GM21381 (cell line): ENCODE results near the gene PSME2.
"Not testable (repeated sequence)": the region's sequence is repeated elsewhere in the genome, so short reads cannot be mapped to it uniquely, and the experiment has no call there.

ENCODE experiments used
- ATAC-seq: cut with Tn5 transposase; IDR thresholded peaks from one replicate; pipeline ENCODE4 v1.9.1; 2021; ENCODE audit warnings: mild to moderate bottlenecking, moderate library complexity; ENCODE audit not compliant: unreplicated experiment

PSME2 gene

GRCh38 chr14:24115422-24116127 lies 30.8 kb downstream of the PSME2 start:
- ATAC-seq = no peak

GRCh38 chr14:24114532-24115421 lies 31.6 kb downstream of the PSME2 start, which contains the start of the genes DCAF11 and NRL:
Gene DCAF11 (plus strand): TSS chr14:24114777. CDS start chr14:24115595, 818 bp downstream.
Gene NRL (minus strand): TSS chr14:24114949. CDS start chr14:24082848, 32,101 bp downstream.
- peak; percentile 80 for ATAC-seq

DNA sequence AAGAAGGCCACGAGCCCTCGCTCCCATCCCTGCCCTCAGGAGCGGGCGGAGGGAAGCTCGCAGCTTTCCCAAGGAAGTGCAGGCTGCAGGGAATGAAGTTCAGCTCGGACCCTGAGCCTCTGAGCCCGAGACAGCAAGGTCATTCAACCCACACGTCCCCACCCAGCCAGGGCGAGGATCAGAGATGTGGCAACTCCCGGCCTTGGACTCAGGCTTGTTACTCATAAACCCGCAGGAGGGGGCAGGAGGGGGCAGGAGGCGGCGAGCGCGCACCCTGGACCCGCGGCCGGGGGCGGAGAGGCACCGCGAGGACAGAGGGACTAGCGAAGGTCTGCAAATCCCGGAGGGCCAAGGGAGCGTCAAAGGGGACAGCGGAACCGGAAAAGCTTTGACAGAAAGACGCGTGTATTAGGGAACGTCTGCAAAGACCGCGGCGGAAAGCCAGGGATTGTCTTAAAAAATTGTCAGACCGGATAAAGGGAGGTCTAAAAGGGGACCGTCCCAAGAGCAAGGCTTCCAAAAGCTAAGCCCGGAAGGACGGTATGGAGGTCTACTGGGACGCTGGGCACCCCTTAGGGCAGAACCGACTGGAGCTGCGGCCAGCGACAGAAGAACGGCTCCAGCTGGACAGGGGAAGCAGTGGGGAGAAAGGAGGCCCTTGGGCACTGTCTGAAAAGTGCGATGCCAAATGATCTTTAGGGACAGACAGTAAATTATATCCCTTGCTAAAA lies 32.4 kb downstream of the PSME2 start:
- ATAC-seq = peak; percentile 32

DNA sequence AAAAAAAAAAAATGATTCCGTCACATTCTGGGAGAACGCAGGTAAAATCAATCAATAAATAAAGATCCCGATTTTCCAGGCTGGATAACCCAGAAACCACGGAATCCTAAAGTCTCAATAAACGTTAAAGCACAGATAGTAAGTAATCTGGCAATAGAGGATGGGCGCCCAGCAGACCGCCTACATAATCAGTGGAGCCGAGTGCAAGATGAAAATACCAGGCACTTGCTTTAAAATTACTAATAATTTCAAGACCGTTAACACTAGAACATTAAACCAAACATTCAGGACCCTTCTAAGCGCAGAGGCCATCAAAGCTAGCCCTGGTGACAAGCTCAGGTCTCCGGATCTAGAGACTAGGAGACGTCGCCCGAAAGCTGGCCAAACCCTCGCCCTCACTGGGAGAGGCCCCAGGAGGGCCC lies 33.0 kb downstream of the PSME2 start:
- no peak for ATAC-seq

- ATAC-seq = no peak
Observed at GRCh38 chr14:24110523-24110922, 35.9 kb downstream of the PSME2 start.

GRCh38 chr14:24110060-24110459 lies 36.4 kb downstream of the PSME2 start:
- no peak for ATAC-seq

DNA sequence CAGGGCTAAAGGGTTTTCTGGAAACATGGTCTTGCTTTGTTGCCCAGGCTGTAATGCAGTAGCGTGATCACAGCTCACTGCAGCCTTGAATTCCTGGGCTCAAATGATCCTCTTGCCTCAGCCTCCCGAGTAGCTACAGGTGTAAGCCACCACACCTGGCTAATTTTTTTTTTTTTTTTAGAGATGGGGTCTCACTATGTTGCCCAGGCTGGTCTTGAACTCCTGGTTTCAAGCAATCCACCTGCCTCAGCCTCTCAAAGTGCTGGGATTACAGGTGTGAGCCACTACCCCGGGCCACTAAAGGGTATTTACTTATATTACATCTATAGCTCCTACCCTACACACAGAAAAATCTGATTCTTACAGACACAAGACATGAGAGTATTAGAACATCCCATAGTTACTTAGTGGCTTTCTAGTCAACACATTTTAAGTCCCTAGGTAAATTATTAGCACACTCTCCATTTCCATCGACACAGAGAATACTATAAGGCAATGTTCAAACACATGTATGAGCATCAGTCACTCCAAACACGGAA lies 38.0 kb downstream of the PSME2 start:
- ATAC-seq = no peak

DNA sequence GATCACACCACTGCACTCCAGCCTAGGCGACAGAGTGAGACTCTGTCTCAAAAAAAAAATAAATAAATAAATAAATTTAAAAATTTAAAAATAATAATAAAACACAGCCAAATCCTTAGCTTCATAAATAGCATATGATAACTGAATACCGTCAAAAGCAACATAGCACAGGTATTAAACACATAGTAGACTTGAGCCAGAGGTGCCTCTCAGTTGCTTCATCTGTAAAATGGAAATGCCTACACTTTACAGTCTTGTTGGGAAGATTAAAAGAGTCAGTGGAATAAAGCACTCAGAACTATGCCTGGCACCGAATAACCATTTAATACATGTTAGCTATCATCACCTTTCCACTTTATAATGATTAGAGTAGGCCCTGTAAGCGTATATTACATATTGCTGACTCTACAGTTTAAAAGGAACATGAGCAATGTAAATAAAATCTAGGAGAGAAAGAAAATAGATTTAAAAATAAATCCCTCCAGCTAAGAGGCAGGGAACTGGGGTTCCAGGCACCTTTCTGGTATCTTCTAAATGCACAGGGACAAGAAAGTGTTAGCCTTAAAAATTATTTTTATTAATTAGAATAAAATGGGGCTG lies 39.6 kb downstream of the PSME2 start:
- no peak for ATAC-seq

DNA sequence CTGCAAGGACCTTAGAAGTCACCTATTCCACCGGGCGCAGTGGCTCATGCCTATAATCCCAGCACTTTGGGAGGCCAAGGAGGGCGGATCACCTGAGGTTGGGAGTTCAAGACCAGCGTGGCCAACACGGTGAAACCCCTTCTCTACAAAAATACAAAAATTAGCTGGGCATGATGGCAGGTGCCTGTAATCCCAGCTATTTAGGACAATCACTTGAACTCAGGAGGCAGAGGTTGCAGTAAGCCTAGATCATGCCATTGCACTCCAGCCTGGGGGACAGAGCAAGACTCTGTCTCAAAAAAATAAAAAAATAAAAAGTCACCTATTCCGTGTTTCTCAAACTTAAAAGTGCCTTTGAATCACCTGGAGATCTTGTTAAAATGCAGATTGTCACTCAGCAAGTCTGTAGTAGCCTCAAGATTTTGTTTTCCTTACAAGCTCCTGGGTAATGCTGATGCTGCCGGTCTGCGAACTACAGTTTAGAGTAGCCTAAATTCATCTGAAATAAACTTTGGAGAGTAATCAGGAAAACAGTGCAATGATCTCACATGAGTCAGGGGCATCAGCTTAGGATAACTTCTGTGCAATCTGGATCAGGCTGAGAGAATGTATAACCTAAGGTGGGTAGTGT lies 40.7 kb downstream of the PSME2 start:
- not testable (repeated sequence) for ATAC-seq

DNA sequence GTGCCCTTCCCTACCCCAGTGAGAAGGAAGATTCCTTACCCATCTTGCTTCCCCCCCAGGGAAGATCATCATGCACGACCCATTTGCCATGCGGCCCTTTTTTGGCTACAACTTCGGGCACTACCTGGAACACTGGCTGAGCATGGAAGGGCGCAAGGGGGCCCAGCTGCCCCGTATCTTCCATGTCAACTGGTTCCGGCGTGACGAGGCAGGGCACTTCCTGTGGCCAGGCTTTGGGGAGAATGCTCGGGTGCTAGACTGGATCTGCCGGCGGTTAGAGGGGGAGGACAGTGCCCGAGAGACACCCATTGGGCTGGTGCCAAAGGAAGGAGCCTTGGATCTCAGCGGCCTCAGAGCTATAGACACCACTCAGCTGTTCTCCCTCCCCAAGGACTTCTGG lies 43.0 kb downstream of the PSME2 start:
- no peak for ATAC-seq

DNA sequence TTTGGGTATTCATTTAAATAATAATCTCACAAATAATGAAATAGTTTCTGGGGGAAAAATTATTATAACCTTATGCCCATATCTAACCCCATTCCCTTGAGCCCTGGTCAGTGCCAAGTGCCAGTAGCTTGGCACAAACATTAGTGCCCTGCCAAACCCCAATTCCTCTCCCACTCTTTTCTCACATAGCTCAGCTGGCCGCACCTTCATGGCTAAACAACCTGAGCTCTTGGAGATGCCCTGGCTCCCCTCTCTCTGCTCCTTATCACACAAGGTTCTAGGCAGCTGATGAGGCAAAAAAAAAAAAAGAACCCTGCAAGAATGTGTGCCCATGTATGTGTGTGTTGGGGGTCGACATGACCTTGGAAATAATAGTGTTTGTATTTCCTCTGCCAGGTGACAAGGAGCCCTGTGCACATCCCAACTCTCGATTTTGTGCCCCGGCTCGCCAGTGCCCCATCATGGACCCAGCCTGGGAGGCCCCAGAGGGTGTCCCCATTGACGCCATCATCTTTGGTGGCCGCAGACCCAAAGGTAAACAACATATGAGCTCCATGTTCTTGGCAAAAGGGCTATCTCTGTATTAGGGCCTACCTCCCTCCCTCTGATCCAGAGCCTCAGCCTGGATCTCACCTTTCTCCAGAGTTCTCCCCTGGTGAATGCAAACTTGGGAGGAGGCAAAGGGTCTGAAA lies 43.9 kb downstream of the PSME2 start:
- no peak for ATAC-seq

- no peak for ATAC-seq
Observed at GRCh38 chr14:24100982-24101494, 45.4 kb downstream of the PSME2 start.

- ATAC-seq = no peak
Observed at GRCh38 chr14:24100197-24100981, 46.0 kb downstream of the PSME2 start.

- ATAC-seq = no peak
Observed at GRCh38 chr14:24098927-24099813, 47.2 kb downstream of the PSME2 start.

DNA sequence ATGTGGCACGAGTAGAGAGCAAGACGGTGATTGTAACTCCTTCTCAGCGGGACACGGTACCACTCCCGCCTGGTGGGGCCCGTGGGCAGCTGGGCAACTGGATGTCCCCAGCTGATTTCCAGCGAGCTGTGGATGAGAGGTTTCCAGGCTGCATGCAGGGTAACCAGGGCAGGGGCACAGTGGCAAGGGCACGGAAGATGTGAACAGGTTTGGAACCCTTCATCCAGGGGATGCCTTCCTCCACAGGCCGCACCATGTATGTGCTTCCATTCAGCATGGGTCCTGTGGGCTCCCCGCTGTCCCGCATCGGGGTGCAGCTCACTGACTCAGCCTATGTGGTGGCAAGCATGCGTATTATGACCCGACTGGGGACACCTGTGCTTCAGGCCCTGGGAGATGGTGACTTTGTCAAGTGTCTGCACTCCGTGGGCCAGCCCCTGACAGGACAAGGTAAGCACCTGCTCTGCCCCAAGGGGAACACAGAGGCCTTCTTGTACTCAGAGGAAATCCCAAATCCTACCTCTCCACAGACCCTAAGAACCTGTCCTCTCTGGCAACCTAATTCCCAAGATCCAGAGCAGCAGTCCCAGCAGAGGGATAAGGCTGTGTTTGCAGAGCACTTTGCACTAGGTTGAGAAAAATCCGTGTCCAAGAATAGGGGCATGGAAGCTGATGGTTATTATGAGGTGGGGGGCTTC lies 48.0 kb downstream of the PSME2 start:
- no peak for ATAC-seq

DNA sequence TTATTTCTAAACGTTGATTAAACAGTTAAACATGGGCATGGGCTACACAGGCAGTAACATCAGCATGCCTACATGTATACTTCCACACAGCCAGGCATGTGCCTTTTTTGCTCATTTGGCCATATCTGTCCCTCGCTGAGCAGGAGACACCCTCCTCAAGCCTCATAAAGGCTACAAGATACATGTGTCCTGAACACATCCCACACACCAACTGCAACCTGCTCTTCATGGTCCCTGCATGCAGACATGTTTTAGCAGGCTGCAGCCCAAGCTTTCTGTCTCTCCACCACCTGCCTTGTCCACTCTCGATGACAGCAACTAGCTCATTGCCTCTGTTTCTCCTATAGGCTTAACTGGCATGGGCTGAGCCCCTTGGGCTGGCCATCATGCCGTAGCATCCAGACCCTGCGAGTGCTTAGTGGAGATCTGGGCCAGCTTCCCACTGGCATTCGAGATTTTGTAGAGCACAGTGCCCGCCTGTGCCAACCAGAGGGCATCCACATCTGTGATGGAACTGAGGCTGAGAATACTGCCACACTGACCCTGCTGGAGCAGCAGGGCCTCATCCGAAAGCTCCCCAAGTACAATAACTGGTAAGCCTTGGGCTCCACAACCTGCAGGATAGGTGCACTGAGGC lies 49.7 kb downstream of the PSME2 start:
- no peak for ATAC-seq
